ENCODE measurements around the gene GALNT18.

The GALNT18 gene

DNA sequence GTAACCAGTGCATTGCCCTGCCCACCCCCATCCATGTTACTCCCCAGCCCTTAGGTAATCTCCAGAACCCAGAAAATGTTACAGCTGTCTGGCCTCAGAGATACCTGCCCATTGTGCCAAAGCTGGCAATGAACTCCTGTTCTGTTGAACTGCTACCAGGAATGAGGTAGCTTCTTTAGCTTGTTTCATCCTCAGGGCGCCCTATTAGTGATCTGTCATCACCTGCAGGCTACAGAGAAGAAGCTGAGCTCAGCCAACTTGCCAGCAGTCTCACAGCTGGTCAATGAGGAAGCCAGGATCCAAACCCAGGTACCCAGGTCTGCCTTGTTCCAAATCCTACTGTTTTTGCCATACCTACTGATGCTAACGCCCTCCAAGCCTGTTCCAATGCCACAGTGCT lies 88.7 kb downstream of the GALNT18 start:
- DNase-seq (ENCODE audit: low read depth, low spot score) = no peak

GRCh38 chr11:11532574-11532973 lies 89.2 kb downstream of the GALNT18 start:
- no peak for DNase-seq (ENCODE audit: low read depth, low spot score)

- no peak for DNase-seq (ENCODE audit: low read depth, low spot score)
These were observed 90.5 kb downstream of the GALNT18 start for GRCh38 chr11:11531131-11531908.

DNA sequence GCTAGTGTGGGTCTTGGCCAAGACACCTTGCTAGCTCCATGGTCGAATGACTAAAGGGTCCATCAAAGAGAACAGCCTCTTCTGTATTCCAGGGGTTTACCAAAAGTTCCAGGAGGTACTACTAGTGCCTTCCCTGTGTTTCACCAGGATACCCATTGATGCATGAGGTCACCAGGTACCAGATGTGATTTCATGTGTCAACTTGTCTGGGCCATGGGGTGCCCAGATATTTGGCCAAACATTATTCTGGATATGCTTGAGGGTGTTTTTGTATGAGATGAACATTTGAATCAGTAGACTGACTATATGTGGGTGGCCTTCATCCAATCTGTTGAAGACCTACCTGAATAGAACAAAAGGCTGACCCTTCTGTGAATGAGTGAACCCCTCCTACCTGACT lies 92.8 kb downstream of the GALNT18 start:
- DNase-seq (ENCODE audit: low read depth, low spot score) = no peak

DNA sequence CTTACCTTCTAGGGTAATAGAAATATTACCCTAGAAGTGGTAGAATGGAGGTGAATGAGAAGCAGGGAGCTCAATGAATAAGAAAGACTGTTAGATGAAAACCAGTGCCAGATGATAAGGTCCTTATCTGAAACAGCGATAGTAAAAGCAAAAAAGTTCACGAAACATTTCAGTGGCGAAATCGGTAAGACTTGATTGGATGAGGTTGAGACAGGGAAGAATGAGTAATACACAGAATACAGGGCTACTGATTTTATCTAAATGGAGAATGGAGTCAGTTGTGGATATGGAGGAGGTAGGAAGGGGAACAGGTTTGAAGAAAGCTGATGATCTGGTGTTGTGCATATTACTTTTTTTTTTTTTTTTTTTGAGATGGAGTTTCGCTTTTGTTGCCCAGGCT lies 96.5 kb downstream of the GALNT18 start:
- no peak for DNase-seq (ENCODE audit: low read depth, low spot score)

- peak; percentile 39 for DNase-seq (ENCODE audit: low read depth, low spot score)
These were observed 97.3 kb downstream of the GALNT18 start for GRCh38 chr11:11524436-11525061.

GRCh38 chr11:11522591-11522990 lies 99.2 kb downstream of the GALNT18 start:
- DNase-seq (ENCODE audit: low read depth, low spot score) = no peak

GRCh38 chr11:11521306-11522002 lies 100.4 kb downstream of the GALNT18 start:
- DNase-seq (ENCODE audit: low read depth, low spot score) = no peak

GRCh38 chr11:11520231-11521015 lies 101.4 kb downstream of the GALNT18 start:
- no peak for DNase-seq (ENCODE audit: low read depth, low spot score)

- DNase-seq (ENCODE audit: low read depth, low spot score) = no peak
These were observed 102.6 kb downstream of the GALNT18 start for GRCh38 chr11:11519184-11519583.

GRCh38 chr11:11514246-11514645 lies 107.6 kb downstream of the GALNT18 start:
- DNase-seq (ENCODE audit: low read depth, low spot score) = peak; percentile 39

DNA sequence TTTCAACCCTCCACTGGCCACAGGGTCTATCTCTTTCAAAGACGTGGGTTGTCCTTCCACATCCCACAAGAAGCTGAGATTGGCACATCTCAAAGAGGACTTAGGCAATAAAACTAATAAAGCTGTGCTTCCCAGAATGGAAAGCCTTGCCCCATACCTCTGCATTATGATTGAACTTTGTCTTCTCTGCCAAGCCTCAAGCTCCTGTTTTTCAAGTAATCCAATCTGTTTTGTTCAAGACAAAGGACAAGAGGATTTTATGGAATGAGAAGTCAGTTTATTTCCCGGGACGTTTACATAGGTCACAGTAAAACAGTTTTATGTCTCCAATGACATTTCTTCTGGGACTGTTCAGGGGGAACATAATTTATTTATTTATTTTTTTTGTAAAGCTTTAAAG lies 108.4 kb downstream of the GALNT18 start:
- DNase-seq (ENCODE audit: low read depth, low spot score) = peak; percentile 41

- no peak for DNase-seq (ENCODE audit: low read depth, low spot score)
These were observed 108.9 kb downstream of the GALNT18 start for GRCh38 chr11:11512929-11513328.

GRCh38 chr11:11512502-11512901 lies 109.3 kb downstream of the GALNT18 start:
- DNase-seq (ENCODE audit: low read depth, low spot score) = no peak

GRCh38 chr11:11512090-11512489 lies 109.7 kb downstream of the GALNT18 start:
- no peak for DNase-seq (ENCODE audit: low read depth, low spot score)

- peak; percentile 89 for DNase-seq (ENCODE audit: low read depth, low spot score)
These were observed 110.9 kb downstream of the GALNT18 start for GRCh38 chr11:11510939-11511338.

- no peak for DNase-seq (ENCODE audit: low read depth, low spot score)
These were observed 116.1 kb downstream of the GALNT18 start for GRCh38 chr11:11505692-11506091.

- no peak for DNase-seq (ENCODE audit: low read depth, low spot score)
These were observed 116.6 kb downstream of the GALNT18 start for GRCh38 chr11:11505190-11505589.

DNA sequence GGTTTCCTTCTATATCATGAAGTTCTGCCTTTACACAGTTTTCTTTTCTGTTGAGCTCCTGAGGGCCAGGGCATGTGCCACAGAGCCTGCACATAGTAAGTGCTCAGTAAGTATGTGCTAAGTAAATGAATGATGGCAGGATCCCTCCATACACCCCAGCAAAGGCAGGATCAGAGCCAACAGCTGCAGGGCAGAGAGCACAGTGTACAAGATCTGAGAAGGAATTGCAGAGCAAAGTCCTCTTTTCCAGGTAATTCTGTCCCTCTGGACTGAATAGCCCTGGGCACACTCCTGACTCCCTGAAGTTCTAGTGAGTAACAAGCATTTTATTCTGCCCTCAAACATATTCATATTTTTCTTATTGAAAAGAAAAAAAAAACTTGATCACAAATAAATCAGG lies 117.7 kb downstream of the GALNT18 start:
- DNase-seq (ENCODE audit: low read depth, low spot score) = no peak

DNA sequence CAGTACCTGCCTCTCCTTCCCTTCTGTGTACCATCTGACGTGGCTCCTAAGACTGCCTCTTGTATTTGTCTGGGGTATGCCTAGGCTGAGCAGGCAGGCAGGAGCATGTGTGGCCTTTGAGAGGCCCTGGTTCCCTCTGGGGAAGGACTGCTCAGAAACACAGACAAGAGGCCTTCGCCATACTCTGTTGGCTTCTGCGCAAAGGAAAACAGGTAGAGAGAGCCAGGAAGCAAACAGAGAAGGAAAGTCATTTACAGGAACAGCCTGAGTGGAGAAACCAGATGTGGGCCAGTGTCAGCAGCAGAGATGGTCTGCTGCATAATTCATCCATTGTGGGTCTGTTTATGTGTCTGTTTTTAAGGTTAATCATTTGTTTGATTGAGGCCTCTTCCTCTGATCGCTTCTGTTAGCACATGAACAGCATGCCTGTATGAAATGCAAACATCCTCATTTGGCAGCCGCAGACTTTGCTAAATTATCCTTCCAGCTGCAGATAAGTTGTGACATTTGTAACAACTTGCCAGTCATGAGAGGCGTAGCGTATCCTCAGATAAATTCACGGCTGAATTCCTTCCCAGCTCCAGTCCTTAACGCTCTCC lies 119.4 kb downstream of the GALNT18 start:
- DNase-seq (ENCODE audit: low read depth, low spot score) = no peak

GRCh38 chr11:11501546-11502262 lies 120.1 kb downstream of the GALNT18 start:
- DNase-seq (ENCODE audit: low read depth, low spot score) = no peak
